Omental fat pad (tissue), 4 donors: ENCODE data around the gene ANKS1B. TPM values are rescaled to one million over a fixed set of nuclear protein-coding genes. Genes with fewer than 3 reads are reported as not detected.
"Not testable (repeated sequence)": the region's sequence is repeated elsewhere in the genome, so short reads cannot be mapped to it uniquely, and the experiment has no call there.

Experiments
- ATAC-seq: fragments of 150-250 bp; one replicate; pipeline ENCODE4 v1.9.1; 2016; ENCODE audit warnings: mild to moderate bottlenecking, moderate library complexity; ENCODE audit not compliant: low FRiP score
- DNase-seq: peaks from one replicate; pipeline ENCODE4 v3.0.0-alpha.2; 2019; ENCODE audit warnings: low spot score
- CTCF ChIP-seq, 3 donors: fragments of 450-650 bp; IDR thresholded peaks; one replicate each; pipeline ENCODE4 v1.5.1; 2016 to 2017; ENCODE audit warnings: antibody characterized with exemption in 3 of 3, mild to moderate bottlenecking in 3 of 3, moderate library complexity in 2 of 3
- total RNA-seq, 4 donors: library from RNA; depleted of rRNA; stranded (reverse); fragments of >200 nt; gene quantifications; one replicate each; pipeline ENCODE4 v1.1.0, GENCODE V29; 2016

The ANKS1B gene
- total RNA-seq, 4 donors from 2014 or later, result 5.5 to 26.4 (median 7.6) TPM

GRCh38 chr12:98758331-98758730 is 1226.4 kb downstream of the ANKS1B start:
- ATAC-seq, result no peak
- no peak for TF ChIP-seq CTCF (IDR thresholded peaks at IDR 0.05)
- no peak for DNase-seq

GRCh38 chr12:98757455-98757854 is 1227.3 kb downstream of the ANKS1B start:
- no peak for TF ChIP-seq CTCF (IDR thresholded peaks at IDR 0.05)
- ATAC-seq (no peak), DNase-seq (no peak)

GRCh38 chr12:98755855-98756254 is 1228.9 kb downstream of the ANKS1B start:
- ATAC-seq, result not testable (repeated sequence)

GRCh38 chr12:98754095-98754494 is 1230.6 kb downstream of the ANKS1B start:
- ATAC-seq, result no peak
- TF ChIP-seq CTCF (IDR thresholded peaks at IDR 0.05), result no peak
- DNase-seq, result no peak

More at GRCh38 chr12:98755855-98756254, 1228.9 kb downstream of the ANKS1B start:
- DNase-seq, result not testable (repeated sequence)

GRCh38 chr12:98752726-98753125 is 1232.0 kb downstream of the ANKS1B start:
- ATAC-seq, result no peak
- no peak for TF ChIP-seq CTCF (IDR thresholded peaks at IDR 0.05)

GRCh38 chr12:98751580-98752115 is 1233.1 kb downstream of the ANKS1B start:
- DNase-seq (no peak), ATAC-seq (no peak)
- no peak for TF ChIP-seq CTCF (IDR thresholded peaks at IDR 0.05)

More at GRCh38 chr12:98752726-98753125, 1232.0 kb downstream of the ANKS1B start:
- DNase-seq, result no peak

- DNase-seq (no peak), ATAC-seq (no peak)
- TF ChIP-seq CTCF (IDR thresholded peaks at IDR 0.05), result no peak
Measured at GRCh38 chr12:98750511-98750910, 1234.2 kb downstream of the ANKS1B start.
